ENCODE measurements around the gene RASGEF1C. TPM values are rescaled to one million over a fixed set of nuclear protein-coding genes. Genes with fewer than 3 reads are reported as not detected.

Gene RASGEF1C
- polyA plus RNA-seq, 3 donors: not detected

DNA sequence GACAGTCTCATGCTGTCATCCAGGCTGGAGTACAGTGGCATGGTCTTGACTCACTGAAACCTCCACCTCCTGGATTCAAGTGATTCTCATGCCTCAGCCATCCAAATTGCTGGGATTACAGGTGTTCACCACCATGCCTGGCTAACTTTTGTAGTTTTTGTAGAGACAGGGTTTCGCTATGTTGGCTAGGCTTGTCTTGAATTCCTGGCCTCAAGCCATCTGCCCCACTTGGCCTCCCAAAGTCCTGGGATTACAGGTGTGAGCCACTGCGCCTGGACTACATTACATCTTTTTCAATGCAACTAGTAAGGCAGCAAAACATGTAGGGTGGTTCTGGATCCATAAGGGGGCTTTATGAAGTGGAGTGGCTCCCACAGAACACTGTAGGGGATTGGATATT is 29.6 kb upstream of the RASGEF1C start:
- WGBS (ENCODE audit: insufficient coverage): 100% methylated on average over 1 of the region's 2 CpGs
- Mint-ChIP-seq H3K36me3 (peaks cover 92 to 98% of the 10 kb centered on the region in 2 donors), H3K9me3 (peaks cover 22 to 66% (median 43%) of the 10 kb centered on the region in 7 donors), H3K27ac (no peak overlapping the region), H3K4me1 (no peaks in the 10 kb centered on the region), H3K27me3 (ENCODE audit: low read depth in 3 of 3) (peaks cover 0 to 3% (median 0%) of the 10 kb centered on the region in 3 donors), H3K4me3 (no peak overlapping the region)
- Histone ChIP-seq H3K9me3 (replicated peaks in 1 of 2; ENCODE audit: control insufficient read depth in 1 of 2, insufficient read depth in 1 of 2, low read length in 2 of 2) (peaks cover 40 to 58% of the 10 kb centered on the region in 2 donors), H3K4me2 (replicated peaks; ENCODE audit: extremely low read depth, low read length, poor library complexity, severe bottlenecking) (no peak overlapping the region), H3K9ac (ENCODE audit: insufficient read depth, low read length, poor library complexity, severe bottlenecking) (no peak overlapping the region), H4K20me1 (ENCODE audit: insufficient read depth, low read length) (no peaks in the 10 kb centered on the region), H3K36me3 (replicated peaks in 1 of 2; ENCODE audit: control insufficient read depth in 1 of 2, insufficient read depth in 2 of 2, low read length in 2 of 2) (peaks cover 68 to 99% of the 10 kb centered on the region in 2 donors), H3K27ac (ENCODE audit: low read depth in 1 of 2, low read length in 2 of 2) (no peak overlapping the region), H3K4me3 (replicated peaks in 1 of 3; ENCODE audit: low read depth in 2 of 3, low read length in 3 of 3) (no peak overlapping the region), H2AFZ (ENCODE audit: insufficient read depth, low read depth, low read length, poor library complexity, severe bottlenecking) (no peak overlapping the region), H3K4me1 (ENCODE audit: control insufficient read depth in 1 of 2, insufficient read depth in 2 of 2, low read length in 2 of 2) (no peaks in the 10 kb centered on the region), H3K27me3 (ENCODE audit: control insufficient read depth in 2 of 2, insufficient read depth in 2 of 2, low read length in 2 of 2) (no peaks in the 10 kb centered on the region), H3K79me2 (ENCODE audit: insufficient read depth, low read length) (no peaks in the 10 kb centered on the region)
- DNase-seq: no peak
- intact Hi-C loops (cut with micrococcal nuclease): no loop called here
- TF ChIP-seq CTCF (IDR thresholded peaks at IDR 0.05): no peak

DNA sequence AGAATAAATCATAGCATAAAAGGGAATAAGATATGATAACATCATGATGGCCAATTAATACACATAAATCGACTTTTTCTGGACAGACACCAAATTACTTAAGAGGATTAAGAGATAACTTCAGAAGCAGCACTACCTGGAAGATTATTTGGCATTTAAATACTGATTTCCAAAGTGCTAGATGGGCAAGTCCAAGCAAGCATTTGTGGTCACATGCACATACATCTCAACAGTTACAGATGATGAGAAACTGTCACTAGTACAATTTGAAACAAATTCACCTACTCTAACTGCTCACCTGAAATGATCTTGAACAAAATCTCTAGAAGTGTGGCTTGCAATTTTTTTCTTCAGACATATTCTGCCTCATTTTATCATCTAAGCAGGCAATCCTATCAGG is 26.8 kb upstream of the RASGEF1C start:
- Histone ChIP-seq H3K4me3 (replicated peaks in 1 of 3; ENCODE audit: low read depth in 2 of 3, low read length in 3 of 3) (no peak overlapping the region), H3K4me1 (ENCODE audit: control insufficient read depth in 1 of 2, insufficient read depth in 2 of 2, low read length in 2 of 2) (no peaks in the 10 kb centered on the region), H4K20me1 (ENCODE audit: insufficient read depth, low read length) (no peaks in the 10 kb centered on the region), H3K27me3 (ENCODE audit: control insufficient read depth in 2 of 2, insufficient read depth in 2 of 2, low read length in 2 of 2) (no peaks in the 10 kb centered on the region), H3K4me2 (replicated peaks; ENCODE audit: extremely low read depth, low read length, poor library complexity, severe bottlenecking) (no peak overlapping the region), H2AFZ (ENCODE audit: insufficient read depth, low read depth, low read length, poor library complexity, severe bottlenecking) (no peak overlapping the region), H3K79me2 (ENCODE audit: insufficient read depth, low read length) (no peaks in the 10 kb centered on the region), H3K27ac (ENCODE audit: low read depth in 1 of 2, low read length in 2 of 2) (no peak overlapping the region), H3K9me3 (replicated peaks in 1 of 2; ENCODE audit: control insufficient read depth in 1 of 2, insufficient read depth in 1 of 2, low read length in 2 of 2) (peaks cover 34 to 37% of the 10 kb centered on the region in 2 donors), H3K9ac (ENCODE audit: insufficient read depth, low read length, poor library complexity, severe bottlenecking) (no peak overlapping the region), H3K36me3 (replicated peaks in 1 of 2; ENCODE audit: control insufficient read depth in 1 of 2, insufficient read depth in 2 of 2, low read length in 2 of 2) (peaks cover 47 to 94% of the 10 kb centered on the region in 2 donors)
- Mint-ChIP-seq H3K4me1 (no peaks in the 10 kb centered on the region), H3K27me3 (ENCODE audit: low read depth in 3 of 3) (no peaks in the 10 kb centered on the region), H3K27ac (no peak overlapping the region), H3K4me3 (no peak overlapping the region), H3K36me3 (peaks cover 80 to 93% of the 10 kb centered on the region in 2 donors), H3K9me3 (peaks cover 22 to 53% (median 35%) of the 10 kb centered on the region in 7 donors)
- WGBS (ENCODE audit: insufficient coverage): 100% methylated on average over 1 of the region's 1 CpG
- intact Hi-C loops (cut with micrococcal nuclease): no loop called here
- no peak for TF ChIP-seq CTCF (IDR thresholded peaks at IDR 0.05)
- no peak for DNase-seq
